Dermis blood vessel endothelial cell (primary cell): Measurements from ENCODE around the gene PARP1. TPM values are rescaled to one million over a fixed set of nuclear protein-coding genes. Genes with fewer than 3 reads are reported as not detected.
"Not testable (repeated sequence)": the region's sequence is repeated elsewhere in the genome, so short reads cannot be mapped to it uniquely, and the experiment has no call there.

ENCODE experiments used
- DNase-seq: peaks from one replicate; pipeline ENCODE4 v3.0.0; 2010
- total RNA-seq: library from RNA; depleted of rRNA; stranded (reverse); fragments of >200 nt; gene quantifications from 2 replicates; pipeline ENCODE4 v1.2.3, GENCODE V29; 2014

Gene PARP1
- 126 and 190 TPM in 2 replicates for total RNA-seq

DNA sequence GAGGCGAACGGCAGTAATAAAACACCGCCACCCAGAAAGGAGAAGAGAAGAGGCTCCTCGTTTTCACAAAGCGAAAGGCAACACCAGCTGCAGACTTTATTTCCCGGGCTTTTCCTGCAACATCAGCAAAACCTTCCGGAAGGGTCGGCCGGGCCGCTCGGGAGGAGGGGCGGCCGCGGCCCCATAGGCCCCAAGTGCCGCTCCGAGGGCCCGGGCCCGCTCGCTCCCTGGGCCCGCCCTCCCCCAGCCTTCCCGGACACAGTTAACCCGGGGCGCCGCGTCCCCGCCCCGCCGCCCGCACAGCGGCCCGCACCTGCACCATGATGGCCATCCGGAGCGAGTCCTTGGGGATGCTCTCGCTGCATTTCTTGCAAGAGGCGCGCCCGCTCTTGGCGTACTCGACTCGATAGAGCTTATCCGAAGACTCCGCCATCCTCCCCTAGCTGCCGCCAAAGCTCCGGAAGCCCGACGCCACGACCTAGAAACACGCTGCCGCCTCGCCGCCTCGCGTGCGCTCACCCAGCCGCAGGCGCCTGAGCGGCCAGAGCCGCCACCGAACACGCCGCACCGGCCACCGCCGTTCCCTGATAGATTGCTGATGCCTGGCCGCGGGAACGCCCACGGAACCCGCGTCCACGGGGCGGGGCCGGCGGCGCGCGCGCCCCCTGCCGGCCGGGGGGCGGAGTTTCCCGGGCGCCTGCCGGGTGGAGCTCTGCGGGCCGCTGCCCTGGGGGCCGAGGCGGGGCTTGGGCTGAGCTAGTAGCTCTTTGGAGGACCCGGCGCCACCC lies at the start of gene PARP1:
Gene PARP1, minus strand, starts transcription at position 597 of the 788 bp plus-strand sequence. Its CDS starts 164 bp downstream, at position 433.
- DNase-seq = peak; percentile 86

DNA sequence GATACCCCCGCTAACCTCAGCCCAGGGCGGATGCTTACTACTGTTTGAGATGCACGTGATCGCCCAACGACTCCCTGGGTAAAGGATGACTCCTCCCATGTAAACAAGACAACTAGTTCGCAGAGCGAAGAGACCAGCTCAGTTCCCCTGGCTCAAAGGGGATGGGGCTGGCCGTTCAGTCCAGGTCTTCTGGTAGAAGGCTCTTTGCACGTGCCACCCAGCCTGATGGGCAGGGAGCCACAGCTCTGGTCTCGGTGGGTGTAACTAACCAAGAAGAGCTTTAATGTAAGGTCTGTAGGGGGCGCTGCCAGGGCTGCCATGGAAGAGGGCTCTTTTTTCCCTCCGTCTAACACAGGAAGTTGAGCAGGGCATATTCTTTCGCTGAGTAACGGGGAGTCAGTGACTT lies 49.4 kb upstream of the PARP1 start:
- peak; percentile 54 for DNase-seq

DNA sequence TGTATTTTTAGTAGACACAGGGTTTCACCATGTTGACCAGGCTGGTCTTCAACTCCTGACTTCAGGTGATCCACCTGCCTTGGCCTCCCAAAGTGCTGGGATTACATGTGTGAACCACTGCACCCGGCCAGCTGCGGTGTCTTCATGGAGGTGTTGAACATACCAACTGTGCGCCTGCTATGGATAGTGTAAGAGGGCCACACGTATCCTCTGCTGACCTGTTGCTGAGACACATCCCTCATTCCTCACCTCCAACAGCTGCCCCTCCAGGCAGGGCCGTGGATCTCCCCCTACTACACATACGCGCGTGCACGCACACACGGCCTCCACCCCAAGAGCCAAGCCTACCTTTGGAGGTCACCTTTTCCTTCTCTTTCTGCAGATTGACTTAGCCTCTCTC lies 48.0 kb upstream of the PARP1 start:
- DNase-seq = no peak

DNA sequence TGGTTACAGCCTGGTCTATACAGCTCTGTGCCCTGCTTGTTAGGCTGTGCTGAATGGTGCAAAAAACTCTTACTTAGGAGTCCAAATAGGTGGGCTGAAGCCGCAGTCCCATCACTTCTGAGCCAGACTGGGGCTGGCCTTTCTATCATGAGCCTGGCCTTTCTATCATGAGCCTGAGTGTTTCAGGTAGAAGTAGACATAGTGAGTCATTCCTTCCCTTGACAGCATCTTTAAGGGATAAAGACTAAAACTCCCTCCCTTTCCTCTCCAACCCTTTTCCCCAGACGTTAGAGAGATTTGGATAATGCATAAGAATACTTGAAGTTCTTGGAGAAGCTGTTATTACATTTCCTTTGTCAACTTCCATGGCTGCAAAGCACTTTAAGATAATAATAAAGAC lies 46.5 kb upstream of the PARP1 start:
- DNase-seq = no peak

DNA sequence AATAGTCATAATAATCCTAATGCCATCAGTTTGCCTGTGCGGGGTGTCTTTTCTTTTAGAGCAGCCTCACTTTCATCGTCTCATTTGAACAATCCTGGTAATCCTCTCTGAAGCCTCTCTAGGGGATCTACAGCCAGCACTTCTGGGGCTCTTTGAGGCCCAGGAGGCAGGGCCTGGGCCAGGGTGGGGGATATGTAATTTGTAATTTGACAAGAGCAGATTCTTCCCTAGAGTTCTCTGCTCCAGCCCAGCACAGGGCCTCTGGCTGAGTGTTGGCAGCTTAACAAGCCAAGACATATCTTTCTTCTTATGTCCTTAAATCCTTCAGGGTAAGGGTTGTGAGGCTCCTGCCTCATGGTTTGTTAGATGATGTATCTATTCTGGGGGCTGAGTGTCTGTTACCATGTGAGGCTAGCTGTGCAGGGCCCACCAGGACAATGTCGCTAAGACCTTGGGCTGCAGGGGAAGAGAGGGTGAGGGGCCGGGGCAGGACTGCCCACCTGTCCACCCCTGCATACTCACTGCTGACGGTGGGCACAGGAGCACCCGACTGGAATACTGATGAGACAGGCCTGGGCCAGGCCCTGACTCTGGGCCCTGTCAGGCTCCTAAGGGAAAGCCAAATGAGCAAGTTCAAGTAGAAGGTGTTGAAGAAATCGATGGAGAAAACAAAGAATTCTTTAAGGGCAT lies 45.3 kb upstream of the PARP1 start:
- no peak for DNase-seq

DNA sequence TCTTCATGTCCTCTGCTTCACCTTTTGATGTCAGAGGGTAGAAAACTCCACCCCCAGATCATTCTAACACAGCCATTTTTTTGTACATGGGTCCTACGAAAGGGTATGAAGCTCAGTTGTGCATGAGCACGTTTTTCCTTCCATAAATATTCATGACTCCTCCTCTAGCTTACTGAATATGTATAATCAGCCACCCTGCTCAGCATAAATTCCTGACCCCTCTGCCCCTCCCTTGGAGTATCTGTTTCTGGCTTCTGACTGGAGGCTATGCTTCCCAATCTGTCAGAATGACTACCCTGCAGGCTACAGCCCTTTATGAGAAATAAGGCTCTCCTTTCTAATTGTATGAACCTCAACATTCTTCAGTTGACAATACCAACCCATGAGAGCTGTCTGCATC lies 42.8 kb upstream of the PARP1 start:
- DNase-seq = no peak

DNA sequence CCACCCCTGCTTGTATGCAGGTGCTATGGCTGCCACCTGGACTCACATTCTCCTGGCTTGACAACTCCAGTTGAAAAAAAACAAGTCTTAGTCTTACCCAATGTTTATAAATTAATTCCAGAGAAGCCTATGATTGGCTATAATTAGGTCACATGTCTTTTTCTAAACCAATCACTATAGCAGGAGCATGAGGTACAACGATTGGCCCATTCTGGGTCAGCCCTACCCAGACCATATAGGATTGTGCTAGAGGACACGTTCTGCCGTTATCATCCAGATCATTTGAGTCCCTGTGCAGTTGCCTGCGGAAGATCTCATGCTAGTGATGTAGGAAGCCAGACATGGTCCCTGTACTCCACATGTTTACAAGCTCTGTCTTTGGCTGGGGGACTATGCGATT lies 41.9 kb upstream of the PARP1 start:
- no peak for DNase-seq

DNA sequence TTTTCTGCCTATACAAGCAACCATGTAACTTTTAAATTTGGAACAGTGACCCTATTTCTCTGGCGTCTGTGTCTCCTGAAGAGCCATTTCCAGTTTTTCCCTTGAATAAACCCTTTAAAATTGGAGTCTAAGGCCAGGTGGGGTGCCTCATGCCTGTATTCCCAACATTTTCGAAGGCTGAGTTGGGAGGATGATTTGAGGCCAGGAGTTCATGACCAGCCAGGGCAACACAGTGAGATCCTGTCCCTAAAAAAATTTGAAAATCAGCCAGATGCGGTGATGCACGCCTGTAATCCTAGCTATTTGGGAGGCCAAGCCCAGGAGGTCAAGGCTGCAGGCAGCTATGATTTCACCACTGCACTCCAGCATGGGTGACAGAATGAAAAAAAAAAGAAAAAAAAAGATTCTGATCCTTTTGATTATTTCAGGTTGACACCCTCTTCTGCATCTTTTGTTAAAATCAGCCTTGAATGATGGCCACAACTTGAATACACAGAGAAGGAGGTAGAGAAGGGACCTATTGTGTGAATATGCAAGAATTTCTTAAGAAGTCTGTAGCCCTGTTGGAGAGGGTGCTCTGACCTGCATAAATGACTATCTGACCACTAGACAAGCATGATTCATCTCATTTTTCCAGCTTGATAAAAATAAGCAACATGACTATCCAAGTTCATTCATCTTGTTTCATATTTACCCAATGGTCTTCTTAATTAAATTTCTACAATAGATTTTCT lies 40.2 kb upstream of the PARP1 start:
- DNase-seq = no peak

DNA sequence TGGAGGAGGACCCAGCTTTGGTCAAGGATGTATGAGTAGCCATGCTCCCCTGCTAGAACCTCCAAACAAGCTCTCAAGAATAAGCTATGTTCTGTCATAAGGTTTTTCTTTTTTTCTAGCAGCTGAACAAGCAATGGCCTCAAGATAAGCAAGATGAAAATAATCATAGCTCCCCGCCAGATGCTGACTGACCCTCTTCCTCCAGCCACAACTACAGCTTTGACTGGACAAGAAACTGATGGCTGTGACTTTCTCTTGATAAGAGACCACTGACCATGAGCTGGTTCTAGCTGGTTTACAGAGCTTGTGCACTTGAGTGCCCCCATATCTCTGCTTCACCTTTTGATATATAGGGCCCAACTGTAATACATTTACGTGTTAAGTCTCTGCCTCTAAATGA lies 38.2 kb upstream of the PARP1 start:
- DNase-seq = no peak

DNA sequence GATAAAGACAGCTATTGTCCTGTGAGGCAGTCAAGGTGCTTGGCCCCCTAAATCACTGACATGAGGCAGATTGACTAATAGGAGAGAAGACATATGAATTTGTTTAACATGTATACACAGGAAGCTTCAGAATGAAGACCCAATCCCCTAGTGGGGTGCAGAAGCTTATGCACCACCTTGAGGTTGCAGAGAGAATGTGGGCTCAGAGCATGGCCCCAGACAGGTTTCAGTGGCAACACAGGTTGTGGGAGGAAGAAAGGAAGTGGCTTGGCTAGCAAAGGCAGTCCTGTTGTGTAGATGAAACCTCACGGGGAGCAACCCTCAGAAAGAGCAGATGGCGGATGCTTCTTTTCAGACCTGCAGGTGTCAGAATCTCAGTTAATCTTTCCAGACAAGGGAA lies 37.0 kb upstream of the PARP1 start:
- DNase-seq = no peak

DNA sequence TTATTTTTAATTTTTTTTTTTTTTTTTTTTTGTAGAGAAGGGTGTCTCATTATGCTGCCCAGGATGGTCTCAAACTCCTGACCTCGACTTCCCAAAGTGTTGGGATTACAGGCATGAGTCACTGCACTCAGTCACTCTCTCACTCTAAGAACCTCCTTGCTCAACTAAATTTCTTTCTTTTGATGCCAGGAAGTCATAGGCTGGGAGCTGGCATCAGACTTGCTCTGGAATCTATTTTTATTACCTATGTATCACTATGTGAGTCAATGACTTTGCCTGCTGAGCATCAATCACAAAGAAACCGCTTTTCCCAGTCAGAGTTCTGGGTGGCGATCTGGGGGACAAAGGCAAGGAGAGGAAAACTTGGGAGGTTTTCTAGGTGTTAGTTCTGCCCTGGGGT lies 35.5 kb upstream of the PARP1 start:
- DNase-seq = peak; percentile 7

DNA sequence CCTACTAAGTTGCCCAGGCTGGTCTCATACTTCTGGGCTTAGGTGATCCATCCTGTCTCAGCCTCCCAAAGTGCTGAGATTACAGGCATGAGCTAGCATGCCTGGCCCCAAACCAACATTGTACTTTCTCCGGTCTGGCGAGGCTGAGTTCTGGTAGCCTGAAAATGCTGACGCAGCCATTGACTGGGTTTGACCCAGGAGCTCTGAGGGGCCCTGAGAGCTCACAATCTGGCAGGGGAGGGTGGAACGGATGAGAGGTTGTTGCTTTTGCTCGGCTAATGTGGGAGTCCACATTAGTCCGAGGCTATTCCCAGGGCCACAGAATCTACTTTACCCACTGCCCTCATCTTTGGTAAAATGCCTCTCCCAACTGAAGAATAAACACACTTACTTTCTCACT lies 35.1 kb upstream of the PARP1 start:
- DNase-seq = no peak

DNA sequence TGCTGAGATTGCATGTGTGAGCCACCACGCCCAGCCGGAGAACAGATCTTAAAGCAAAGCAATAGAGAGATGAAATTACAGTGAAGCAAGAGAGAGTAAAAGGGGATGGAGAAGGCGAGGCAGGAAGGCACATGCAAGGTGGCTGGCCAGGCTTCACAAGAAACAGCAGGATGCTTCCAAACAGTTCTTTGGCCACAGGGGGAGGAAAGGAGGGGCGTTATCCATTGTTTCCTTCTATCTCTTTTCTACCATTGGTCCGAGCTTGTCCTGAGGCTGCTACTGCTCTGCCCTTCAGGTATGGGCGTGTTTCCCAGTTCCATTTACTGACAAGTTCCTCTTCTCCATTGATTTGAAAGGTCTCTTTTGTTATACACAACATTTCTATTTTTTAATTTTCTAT lies 33.7 kb upstream of the PARP1 start:
- no peak for DNase-seq

DNA sequence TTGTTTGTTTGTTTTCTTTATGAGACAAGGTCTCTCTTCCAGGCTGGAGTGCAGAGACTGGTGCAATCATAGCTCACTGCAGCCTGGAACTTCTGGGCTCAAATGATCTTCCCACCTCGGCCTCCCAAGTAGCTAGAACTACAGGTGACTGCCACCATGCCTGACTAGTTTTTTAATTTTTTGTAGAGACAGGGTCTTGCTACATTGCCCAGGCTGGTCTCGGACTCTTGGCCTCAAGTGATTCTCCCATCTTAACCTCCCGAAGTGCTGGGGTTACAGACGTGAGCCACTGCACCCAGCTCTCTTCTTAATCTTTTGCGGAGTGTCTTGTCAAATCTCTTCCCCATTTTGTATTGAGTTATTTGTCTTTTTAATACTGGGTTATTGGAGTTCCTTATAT lies 32.6 kb upstream of the PARP1 start:
- no peak for DNase-seq

DNA sequence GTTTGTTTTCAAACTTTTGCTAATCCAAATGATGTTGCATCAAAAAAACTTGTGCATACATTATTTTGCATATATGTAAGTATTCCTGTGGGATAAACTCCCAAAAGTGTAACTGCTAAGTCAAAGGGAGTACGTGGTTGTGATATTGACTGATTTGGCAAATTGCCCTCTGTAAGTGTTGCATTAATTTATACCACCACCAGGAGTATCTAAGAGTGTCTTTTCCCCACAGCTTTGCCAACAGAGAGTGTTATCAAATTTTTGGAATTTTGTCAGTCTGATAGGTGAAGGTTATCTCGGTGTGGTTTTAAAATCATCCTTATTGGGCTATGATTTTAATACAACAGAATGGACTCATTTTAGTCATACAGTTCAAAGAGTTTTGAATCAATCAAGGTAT lies 30.1 kb upstream of the PARP1 start:
- peak; percentile 38 for DNase-seq

DNA sequence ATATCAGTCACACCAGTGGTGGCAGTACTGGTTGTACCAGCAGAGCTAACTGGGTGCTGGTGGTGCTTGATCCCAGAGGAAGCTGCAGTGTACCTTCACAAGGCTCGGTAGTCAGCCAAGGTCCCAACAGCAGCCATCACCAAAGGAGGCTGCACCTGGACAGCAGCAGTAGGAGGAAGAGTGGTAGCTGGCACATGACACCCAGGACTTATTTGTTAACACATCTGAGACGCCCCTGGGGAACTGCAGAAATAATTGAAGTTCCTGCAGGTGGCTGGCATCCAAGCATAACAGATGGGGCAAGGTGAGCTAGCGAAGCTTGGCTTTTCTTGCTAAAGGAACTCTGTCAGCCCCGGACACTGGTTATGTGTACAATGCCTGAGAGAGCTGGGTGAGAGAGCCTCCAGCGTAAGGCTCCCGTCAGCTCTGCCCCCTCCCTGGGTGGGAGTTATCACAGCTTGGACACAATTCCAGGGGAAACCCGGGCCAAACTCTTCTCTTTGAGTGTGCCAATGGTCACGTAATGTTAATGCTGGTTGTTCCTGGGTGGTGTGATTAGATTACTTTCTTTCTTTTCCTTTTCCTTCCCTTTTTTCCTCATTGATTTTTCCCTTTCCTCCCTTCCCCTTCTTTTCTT lies 29.1 kb upstream of the PARP1 start:
- DNase-seq = no peak

DNA sequence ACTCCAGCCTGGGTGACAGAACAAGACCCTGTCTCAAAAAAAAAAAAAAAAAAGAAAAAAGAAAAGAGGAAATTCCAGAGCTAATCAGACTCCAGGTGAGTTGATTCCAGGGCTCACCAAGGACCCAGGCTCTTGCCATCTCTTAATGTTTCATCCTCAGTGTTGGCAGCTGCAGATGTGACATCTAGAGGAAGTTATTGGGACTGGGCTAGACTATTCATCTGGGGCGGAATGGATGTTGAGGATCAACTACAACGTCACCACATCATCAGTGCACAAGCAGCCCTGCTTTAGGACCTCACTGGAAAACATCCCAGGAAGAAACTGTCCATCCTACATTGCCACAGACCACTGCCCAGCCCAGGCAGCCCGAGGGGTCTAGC lies 28.6 kb upstream of the PARP1 start:
- no peak for DNase-seq

DNA sequence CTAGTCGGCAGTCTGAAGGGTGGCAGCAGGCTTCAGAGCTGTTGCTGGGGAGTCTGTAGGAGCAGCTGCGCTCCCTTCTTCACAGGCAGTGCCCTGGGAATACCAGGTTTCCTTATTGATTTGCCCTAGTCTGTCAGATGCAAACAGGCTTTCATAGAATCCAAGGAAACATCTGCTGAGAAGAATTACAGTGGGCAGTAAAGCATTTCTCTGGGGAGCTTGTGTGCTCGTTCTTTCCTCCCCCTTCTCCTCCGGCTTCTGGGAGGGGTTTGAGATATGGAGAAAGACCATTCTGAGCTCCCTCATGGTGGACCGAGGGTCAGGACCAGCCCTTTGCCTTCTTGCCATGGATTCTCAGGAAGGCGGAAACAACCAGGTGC lies 25.4 kb upstream of the PARP1 start:
- no peak for DNase-seq

DNA sequence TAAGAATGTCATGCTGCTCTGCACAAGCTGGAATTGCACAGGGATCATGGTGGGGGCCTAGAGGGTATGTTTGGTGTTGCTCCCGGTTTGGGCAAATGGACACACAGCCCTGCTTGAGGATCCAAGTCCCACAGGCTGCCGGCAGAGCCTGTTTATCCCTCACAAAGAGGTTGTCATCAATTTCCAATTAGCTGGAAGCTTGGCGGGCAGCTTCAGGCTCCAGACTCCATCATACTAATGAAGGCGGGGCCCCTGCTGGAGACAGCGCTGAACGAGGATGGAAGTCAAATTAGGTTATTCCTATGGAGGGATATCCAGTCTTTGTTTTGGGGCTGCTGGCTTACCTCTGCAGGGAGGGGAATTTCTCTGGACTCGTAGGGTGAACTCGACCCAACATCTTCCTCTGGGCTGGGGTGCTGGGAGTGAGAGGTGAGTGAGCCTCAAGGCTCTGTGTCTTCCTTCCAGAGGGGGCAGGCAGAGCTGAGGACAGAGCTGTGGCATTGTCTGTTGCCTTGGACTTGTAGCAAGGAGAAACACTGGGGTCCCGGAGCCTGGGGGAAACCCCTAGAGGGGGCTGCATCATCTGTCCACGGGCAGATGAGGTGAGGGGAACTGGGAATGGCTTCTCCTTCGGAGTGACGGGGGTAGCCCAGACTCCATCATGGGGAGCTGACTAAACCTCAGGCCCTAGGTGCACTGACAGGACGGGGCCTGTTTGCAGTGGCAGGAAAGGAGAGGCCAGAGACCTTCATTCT lies 24.9 kb upstream of the PARP1 start:
- DNase-seq = no peak

DNA sequence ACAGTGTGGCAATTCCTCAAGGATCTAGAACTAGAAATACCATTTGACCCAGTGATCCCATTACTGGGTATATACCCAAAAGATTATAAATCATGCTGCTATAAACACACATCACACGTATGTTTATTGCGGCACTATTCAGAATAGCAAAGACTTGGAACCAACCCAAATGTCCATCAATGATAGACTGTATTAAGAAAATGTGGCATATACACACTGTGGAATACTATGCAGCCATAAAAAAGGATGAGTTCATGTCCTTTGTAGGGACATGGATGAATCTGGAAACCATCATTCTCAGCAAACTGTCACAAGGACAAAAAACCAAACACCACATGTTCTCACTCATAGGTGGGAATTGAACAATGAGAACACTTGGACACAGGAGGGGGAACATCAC lies 24.0 kb upstream of the PARP1 start:
- not testable (repeated sequence) for DNase-seq

DNA sequence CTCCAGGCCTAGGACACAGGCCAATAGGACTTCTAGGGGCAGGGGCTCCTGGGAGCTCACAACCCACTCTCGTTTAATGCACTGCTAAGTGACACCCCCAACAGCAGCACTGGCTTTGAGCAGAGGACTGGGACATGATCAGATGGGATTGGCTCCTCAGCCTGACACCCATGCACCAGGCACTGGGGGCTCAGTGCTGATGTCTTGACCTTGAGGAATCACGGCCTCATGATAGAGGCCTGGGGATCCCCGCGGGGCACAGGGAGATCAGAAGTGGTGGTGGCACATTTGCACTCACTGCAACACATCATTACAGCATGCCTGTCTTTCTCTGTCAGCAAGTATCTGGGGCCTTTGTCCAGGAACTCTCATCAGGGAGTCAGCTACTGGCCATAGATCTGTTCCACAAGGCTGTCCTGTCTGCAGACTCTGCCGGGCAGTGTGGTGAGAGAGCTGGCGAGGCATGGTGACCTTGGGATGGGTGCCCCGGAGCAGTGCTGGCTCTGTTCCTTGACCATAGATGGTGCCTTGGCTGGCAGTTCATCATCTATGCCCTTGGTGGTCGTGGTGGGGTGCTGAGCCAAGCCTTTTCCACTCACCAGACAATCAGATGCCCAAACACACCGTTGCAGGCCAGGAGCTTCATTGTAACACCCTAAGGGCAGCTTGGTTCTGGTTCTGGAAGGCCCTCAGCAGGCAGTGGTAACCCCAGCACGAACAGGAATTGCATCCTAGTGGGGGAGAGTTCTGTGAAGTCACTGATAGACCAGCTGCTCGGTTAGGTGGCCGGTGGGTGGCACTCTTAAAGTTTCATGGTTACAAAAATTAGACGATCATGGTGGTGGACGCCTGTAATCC lies 22.2 kb upstream of the PARP1 start:
- DNase-seq = no peak
